Measurements from ENCODE around the gene KDM8.
"Not testable (repeated sequence)": the region's sequence is repeated elsewhere in the genome, so short reads cannot be mapped to it uniquely, and the experiment has no call there.

KDM8 gene

DNA sequence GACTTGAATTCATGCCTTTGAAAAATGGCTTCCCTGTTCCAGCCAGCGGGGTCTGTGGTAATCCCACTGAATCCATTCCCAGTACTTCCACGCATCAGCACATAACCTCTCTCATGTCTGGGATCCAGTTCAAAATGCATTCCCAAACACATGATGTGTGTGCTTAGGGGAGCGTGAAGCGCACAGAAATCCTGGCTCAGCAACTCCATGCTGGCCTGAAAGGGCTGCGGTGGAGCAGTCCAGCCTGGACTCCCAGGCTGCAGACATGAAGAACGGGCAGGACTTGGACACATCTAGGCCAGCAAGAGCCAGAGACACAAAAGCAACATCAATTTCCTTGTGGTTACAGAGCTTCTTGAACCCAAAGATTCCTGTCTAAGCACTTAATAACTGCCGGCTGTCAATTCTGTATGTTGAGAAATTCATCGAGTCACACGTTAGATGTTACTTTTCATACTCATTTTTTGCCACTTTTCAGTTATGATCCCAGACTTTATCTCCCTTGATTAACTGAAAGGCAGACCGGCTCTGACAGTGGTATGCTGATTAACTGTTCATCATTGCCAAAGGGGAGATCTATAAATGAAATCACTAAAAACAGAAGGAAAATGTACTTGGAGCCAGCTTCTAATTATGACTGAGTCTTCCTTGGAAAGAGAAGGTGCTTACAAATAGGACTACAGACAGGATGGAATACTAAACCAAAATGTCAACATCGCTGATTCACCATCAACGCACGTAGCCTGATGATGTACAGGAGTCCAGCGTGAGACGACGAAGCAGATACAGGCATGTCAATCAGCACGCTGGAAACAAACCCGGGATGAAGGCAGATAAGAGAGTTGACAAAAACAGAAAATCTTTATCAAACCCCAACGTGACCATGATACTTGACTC is 42.2 kb downstream of the KDM8 start:
- peak; percentile 64 for DNase-seq

- no peak for DNase-seq
Observed at GRCh38 chr16:27246439-27246838, 43.1 kb downstream of the KDM8 start.

GRCh38 chr16:27247076-27247475 is 43.8 kb downstream of the KDM8 start:
- DNase-seq, result not testable (repeated sequence)

DNA sequence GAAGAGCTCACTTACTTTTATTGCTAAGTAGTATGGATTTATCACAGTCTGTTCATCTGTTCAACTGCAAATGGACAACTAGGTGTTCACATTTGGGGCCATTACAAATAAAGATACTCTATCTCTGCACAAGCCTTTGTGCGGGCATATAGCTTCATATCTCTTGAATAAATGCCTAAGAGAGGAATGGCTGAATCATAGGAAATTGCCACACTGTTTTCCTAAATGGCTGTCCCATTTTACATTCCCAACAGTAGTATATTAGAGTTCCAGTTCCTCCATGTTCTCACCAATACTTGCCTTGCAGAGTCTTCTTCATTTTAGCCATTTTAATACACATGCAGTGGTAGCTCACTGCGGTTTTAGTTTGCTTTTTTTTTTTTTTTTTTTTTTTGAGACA is 44.7 kb downstream of the KDM8 start:
- DNase-seq, result no peak

DNA sequence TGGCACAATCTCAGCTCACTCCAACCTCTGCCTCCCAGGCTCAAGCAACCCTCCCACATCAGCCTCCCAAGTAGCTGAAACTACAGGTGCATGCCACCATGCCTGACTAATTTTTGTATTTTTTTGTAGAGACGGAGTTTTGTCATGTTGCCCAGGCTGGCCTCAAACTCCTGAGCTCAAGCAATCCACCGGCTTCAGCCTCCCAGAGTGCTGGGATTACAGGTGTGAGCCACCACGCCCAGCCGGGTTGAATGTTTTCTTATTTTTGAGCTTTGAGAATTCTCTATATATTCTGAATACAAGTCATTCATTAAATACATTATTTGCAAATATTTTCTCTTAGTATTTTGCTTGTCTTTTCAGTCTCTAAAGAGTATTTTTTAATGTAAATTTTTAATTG is 45.6 kb downstream of the KDM8 start:
- not testable (repeated sequence) for DNase-seq

GRCh38 chr16:27251541-27252205 is 48.3 kb downstream of the KDM8 start:
- DNase-seq, result no peak

GRCh38 chr16:27252206-27252585 is 48.9 kb downstream of the KDM8 start:
- DNase-seq, result no peak

GRCh38 chr16:27253526-27253930 is 50.2 kb downstream of the KDM8 start:
- DNase-seq, result no peak

DNA sequence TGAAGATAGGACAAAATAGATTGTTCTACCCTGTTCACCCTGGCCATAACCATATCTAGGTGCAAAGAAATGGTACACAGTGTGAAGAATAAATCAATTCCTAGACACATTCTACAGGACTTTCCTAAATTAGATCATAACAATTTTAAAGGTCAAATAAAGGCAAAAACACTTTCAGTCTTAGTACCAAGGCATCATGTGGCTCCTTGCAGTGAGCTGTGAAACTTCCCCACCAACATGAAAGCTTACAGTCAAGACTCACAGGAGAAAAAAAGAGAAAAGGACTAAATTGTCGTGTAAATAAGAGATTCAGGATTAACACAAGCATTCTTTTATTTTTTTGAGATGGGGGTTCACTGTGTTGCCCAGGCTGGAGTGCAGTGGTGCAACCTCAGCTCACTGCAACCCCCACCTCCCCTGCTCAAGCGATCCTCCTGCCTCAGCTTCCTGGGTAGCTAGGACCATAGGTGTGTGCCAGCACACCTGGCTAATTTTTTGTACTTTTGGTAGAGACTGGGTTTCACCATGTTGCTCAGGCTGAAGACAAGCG is 51.0 kb downstream of the KDM8 start:
- DNase-seq, result no peak

GRCh38 chr16:27256861-27257260 is 53.5 kb downstream of the KDM8 start:
- no peak for DNase-seq

DNA sequence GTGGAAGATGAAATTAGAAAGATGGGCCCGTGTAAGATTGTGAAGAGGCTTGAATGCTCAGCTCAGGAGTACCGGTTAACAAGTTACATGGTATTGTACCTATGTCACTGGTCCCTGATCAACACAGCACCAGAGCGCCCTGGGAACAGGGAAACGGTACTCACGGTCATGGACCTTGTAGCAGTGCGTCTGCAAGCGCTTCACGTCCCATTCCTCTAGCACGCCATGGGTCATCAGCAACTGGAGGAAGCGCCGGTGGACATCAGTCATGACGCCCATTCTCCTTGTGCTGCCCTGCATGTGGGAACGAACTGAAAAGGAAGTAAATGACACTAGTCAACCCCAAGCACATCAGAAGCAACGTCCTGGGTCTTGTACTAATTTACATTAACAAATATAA is 53.9 kb downstream of the KDM8 start:
- DNase-seq, result no peak

- no peak for DNase-seq
Observed at GRCh38 chr16:27258241-27258734, 55.0 kb downstream of the KDM8 start.

DNA sequence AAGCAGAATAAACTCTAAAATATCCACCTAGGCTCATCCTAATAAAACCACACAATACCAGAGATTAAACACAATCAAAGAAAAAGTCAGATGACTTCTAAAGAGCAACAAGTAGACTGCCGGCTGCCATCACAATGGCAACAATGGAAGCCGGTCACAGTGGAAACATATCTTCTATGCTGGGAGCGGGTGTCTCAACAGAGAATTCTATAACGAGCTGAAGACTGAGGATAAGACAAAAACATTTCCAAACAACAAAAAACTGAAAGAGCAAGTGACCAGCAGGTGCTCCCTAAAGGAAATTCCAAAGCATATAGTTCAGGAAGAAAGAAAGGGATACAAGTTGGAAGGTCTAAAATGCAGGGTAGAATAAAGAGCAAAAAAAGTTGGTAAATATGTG is 56.4 kb downstream of the KDM8 start:
- DNase-seq, result no peak

DNA sequence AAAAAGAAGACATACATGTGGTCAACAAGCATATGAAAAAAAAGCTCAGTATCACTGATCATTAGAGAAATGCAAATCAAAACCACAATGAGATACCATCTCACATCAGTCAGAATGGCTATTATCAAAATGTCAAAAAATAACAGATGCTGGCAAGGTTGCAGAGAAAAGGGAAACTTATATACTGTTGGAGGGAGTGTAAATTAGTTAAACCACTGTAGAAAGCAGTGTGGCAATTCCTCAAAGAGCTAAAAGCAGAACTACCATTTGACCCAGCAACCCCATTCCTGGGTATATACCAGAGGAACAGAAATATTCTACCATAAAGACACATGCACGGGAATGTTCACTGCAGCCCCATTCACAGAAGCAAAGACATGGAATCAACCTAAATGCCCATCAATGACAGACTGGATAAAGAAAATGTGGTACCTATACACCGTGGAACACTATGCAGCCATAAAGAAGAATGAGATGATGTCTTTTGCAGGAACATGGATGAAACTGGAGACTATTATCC is 59.6 kb downstream of the KDM8 start:
- not testable (repeated sequence) for DNase-seq

DNA sequence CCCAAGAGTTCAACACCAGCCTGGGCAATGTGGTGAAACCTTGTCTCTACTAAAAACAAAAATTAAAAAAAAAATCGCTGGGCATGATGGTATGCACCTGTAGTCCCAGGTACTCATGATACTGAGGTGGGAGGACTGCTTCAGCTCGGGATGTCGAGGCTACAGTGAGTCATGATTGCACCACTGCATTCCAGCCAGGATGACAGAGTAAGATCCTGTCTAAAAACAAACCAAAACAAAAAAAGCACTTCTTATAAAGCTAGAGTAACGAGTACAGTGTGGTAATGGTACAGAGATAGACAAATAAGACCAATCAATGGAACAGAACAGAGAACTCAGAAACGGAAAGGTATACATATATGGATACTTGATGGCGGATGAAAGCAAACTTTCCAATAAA is 60.8 kb downstream of the KDM8 start:
- DNase-seq, result no peak

DNA sequence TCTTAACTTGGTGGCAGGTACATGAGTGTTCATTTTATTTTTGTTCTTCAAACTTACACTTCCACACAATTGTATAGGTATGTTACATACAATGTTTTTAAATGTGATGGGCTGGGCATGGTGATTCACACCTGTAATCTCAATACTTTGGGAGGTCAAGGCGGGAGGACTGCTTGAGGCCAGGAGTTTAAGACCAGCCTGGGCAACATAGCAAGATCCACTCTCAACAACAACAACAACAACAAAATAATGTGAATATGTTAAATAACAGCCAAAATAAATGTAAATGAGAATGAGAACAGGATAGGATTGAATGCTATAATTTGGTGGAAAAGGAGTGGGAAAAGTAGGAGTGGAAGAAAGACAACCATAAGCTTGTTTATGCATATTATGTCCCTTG is 62.7 kb downstream of the KDM8 start:
- no peak for DNase-seq

DNA sequence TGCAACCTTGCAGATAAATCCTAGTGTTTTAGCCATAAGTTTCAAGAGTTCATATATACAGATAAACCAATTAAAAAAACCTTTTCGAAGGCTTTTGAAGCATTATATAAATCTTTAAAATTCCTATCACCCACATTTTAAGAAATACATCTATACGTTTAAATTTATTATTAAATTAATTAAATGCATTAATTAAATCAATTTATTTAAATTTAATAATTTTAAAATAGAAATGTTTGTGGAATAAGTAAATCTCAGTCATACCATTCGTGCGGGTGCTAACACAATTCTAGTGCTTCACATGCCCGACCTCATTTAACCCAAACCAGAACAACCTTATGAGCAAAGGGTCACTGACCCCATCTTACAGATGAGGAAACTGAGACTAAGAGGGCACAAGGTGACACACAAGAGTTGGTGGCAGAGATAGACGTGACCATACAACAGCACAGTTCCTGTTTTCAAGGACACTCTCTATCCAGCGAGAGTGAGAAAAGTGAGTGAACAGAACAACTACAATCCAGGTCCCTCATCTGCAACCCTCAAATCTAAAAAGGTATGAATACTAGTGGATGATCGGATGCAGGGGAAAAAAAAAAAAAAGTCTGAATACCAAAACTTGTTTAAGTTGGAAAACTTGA is 63.8 kb downstream of the KDM8 start:
- DNase-seq, result no peak

DNA sequence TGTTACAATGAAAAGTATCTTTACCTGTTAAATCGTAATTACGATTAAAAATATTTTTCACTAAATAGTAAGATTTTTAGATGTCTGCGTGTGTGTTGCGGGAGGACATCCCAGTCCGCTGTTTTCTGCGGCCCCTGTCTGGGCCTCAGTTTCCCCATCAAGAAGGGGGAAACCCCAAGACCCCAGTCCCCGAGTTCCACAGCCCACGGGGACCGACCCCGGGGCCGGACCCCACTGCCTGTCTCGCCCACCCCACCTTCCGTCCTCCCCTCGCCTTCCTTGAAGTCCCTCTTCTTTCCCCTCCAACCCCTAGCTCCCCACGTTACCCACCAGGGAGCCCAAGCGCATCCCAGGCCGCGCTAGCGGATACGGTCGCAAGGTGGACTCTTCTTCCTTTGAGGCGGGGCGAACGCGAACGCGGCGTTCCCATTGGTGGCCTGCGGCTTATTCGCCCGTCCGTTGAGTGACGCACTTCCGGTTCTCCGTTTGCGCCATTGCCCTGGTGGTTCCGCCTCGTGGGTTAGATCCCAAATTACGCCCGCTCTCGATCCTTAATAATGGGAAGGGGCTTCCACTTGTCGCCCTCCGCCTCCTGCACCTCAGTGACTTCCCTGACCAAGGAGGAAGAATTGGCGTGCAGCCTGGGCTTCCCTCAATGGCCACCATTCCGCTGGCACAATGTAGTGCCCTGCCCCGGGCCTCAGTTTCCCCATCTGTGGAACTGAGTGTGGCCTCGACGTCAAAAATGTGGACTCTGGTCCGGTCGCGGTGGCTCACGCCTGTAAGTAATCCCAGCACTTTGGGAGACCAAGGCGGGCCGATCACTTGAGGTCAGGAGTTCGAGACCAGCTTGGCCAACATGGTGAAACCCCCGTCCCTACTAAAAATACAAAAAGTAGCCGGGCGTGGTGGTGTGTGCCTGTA is 65.3 kb downstream of the KDM8 start, which contains the start of gene NSMCE1:
TSS of gene NSMCE1 (minus strand) at position 397 of the 924 bp plus-strand sequence. CDS start 11,202 bp downstream, outside the sequence.
- peak; percentile 98 to 99 for DNase-seq

GRCh38 chr16:27269300-27270150 is 66.2 kb downstream of the KDM8 start:
- DNase-seq, result no peak

DNA sequence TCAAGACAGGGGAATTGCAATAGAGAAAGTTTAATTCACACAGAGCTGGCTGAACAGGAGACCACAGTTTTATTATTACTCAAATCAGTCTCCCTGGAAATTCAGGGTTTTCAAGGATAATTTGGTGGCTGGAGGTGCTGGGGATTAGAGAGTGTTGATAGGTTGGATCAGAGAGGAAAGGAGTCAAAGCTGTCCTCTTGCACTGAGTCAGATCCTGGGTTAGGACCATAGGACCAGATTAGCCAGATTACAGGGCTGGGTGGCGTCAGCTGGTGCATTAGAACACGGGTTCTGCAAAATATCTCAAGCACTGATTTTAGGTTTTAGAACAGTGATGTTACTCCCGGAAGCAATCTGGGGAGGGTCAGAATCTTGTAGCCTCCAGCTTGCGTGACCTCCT is 67.0 kb downstream of the KDM8 start:
- DNase-seq, result no peak

Data from stimulated activated CD4-positive, alpha-beta T cell treated with anti-CD3 and anti-CD28 coated beads, Interleukin-2, amount 100 ng/mL, for 24 hours (primary cell).